HG03175 (cell line): ENCODE results near the gene ENTHD1.
"Not testable (repeated sequence)": the region's sequence is repeated elsewhere in the genome, so short reads cannot be mapped to it uniquely, and the experiment has no call there.

Experiments used
- ATAC-seq: cut with Tn5 transposase; IDR thresholded peaks from one replicate; pipeline ENCODE4 v1.9.1; 2021; ENCODE audit warnings: mild to moderate bottlenecking, moderate library complexity; ENCODE audit not compliant: unreplicated experiment

Gene ENTHD1

GRCh38 chr22:39925273-39925672 is 31.7 kb upstream of the ENTHD1 start:
- ATAC-seq = no peak

- ATAC-seq = no peak
These were observed 30.7 kb upstream of the ENTHD1 start for GRCh38 chr22:39924286-39924685.

DNA sequence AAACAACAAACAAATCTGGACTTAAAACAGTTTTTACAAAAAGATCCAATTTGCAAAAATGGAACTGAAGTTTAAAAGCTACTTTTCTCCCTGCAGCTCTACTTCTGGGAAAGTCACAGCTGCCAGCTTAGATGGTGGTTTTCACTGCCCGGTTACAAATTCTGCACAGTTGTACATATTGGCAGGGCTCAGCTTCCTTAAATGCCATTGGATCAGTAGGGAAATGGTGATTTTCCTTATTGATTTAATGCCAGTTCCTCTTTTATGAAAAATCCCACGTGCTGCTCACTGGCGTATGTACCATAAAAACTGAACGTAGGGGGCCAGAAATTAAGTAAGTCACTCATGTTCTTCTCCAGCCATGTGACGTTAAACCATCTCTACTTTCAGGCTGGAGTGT is 30.1 kb upstream of the ENTHD1 start:
- no peak for ATAC-seq

GRCh38 chr22:39920134-39920743 is 26.7 kb upstream of the ENTHD1 start:
- no peak for ATAC-seq

GRCh38 chr22:39917776-39918495 is 24.4 kb upstream of the ENTHD1 start:
- no peak for ATAC-seq

GRCh38 chr22:39917197-39917643 is 23.7 kb upstream of the ENTHD1 start:
- ATAC-seq = no peak

DNA sequence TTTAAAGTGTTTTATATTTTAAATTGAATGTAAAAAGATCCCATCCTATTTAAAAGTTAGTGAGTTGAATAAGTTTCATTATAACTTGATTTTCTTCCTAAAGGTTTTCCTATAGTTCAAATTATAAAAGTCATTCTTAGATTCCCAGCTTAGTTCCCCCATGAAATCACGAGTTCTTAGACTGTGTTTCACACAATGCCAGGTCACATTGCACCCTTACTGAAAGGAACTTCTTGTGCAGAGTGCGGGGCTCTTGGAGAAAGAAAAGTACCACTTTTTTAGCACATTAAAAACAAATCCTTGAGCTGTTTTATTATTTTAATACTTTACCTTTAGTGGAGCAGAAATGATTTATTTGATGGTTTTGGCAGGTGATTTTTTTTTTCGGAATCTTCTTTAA is 22.9 kb upstream of the ENTHD1 start:
- no peak for ATAC-seq

GRCh38 chr22:39915295-39915726 is 21.8 kb upstream of the ENTHD1 start:
- no peak for ATAC-seq

- ATAC-seq = no peak
These were observed 21.0 kb upstream of the ENTHD1 start for GRCh38 chr22:39914584-39914983.

DNA sequence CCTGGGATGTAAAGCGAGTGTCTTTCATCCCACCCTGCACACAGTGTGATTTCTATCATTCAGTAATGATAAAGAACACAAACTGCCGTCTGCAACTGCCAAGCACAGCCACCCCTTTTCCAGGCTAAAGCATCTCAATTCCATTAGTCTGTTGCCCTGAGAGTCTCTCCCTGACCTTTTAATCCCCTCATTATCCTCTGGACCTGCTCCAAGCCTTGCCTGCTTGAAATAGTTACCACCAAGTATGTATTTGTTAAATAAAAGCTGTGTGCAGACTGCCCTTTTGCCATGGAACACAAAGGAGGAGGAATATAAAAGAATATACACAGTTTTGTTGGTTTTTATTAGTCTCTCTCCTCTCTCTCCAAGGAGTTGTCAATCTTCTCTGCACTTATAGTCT is 20.3 kb upstream of the ENTHD1 start:
- ATAC-seq = no peak

DNA sequence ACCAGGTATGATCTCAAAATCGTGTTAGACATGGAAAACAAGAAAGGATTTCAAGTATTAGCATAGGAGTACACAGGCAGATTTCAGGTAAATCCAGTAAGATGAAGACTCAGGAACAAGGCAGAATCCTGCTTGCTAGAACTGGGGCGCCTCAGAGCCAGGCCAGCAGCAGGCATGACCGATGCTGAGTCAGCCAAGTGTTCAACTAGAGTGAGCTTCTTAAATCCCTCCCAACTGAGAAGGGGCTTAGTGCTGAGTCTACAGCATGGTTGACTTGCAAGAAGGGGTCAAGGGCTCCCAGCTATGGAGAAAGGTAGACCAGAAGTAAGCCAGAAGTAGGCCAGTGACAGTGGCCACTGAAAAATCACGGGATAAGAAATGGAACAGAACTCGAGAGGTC is 19.8 kb upstream of the ENTHD1 start:
- ATAC-seq = no peak

- no peak for ATAC-seq
These were observed 17.5 kb upstream of the ENTHD1 start for GRCh38 chr22:39910876-39911613.

GRCh38 chr22:39908737-39909136 is 15.2 kb upstream of the ENTHD1 start:
- ATAC-seq = no peak

DNA sequence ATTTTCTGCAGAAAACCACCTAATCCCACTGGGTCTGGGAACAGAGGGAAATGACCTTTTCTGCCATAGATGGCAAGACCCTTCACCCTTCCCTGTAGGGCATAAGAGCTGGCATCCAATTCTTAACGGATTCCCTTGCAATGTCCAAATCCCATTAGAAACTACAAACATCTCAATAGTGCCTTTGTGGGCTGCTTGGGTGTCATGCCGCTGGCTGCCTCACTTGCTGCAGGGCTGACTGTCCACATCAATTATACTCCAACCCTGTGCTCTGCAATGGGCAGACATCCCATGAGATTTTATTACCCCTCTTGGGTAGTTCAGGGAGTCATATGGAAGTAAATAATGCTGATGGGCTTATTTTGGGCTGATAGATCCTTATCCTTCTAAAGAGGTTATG is 14.6 kb upstream of the ENTHD1 start:
- no peak for ATAC-seq

DNA sequence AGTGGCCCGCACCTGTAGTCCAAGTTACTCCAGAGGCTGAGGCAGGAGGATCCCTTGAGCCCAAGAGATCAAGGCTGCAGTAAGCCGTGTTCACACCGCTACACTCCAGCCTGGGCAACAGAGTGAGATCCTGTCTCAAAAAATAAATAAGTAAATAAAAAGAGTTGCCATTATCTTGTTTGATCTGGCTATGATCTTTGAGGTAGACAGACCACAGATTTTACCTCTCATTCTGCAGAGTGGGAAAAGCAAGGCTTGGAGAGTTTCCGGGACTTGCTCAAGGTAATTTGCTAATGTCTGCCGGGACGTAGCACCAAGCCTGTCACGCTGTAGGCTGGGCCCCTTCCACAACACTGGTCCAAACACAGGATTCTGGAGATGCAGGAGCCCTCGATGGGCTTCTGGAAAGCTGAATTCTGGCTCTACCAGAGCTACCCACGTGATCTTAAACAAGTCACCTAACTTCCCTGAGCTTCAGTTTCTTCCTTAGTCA is 14.1 kb upstream of the ENTHD1 start:
- ATAC-seq = no peak

DNA sequence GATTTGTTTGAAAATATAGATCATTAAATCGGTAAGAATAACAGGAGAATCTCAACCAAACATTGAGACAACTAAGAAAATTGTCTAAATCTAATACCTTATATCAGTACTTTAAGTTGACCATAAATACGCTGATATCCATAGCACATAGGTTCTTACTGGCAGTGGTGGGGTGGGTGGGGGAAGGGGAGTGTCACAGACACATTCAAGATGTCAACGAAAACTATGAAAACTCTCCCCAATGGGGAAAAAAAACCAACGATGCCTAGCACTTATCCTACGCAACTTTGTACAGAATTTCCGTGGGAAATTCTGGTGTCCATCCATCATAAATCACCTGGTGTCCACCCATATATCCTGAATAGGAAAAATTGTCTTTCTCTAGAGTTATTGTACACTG is 13.5 kb upstream of the ENTHD1 start:
- no peak for ATAC-seq

- no peak for ATAC-seq
These were observed 12.6 kb upstream of the ENTHD1 start for GRCh38 chr22:39906207-39906606.

DNA sequence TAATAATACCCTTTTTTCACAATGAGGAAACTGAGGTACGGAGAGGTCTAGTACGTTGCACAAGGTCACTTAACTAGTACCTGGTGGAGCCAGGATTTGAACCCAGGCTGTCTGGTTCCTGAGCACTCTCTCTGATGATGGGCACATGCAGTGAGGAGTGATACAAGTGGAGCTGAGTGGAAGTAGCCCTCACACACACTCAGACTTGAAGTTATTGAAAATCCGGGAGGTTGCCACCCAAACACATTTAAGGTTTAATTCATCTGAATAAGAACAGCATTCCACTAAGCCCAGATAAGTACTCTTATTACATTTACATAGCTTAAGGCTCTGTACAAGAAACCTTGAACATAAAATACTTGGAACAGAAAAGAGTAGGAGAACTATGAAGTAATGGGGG is 12.1 kb upstream of the ENTHD1 start:
- no peak for ATAC-seq

DNA sequence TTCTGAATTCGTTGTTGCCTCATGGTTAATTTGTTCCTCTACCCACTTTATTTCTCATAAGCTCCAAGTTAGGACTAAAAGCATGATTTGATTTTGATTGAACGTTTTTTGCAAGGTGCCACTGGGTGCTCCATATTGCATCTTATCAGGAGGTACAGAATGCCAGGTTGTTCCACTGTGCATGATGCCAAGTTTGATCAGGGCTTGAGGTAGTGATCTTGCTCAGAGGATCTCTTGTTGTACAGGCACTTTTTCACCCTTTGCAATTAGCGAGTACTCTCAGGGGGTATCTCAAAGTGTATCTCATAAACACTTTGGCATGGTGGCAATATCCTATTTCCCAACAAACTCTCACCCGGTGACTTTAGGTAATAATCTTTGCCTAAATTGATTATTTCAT is 11.3 kb upstream of the ENTHD1 start:
- no peak for ATAC-seq

- not testable (repeated sequence) for ATAC-seq
These were observed 10.5 kb upstream of the ENTHD1 start for GRCh38 chr22:39904024-39904423.

GRCh38 chr22:39901565-39902146 is 8.1 kb upstream of the ENTHD1 start:
- no peak for ATAC-seq
